22Rv1 (cell line): Measurements from ENCODE around the gene UBXN11.

Experiments used
- H3K27ac ChIP-seq: fragments of 450-650 bp; 2 replicates; pipeline ENCODE4 v1.5.1; 2017
- CTCF ChIP-seq: fragments of 450-650 bp; IDR thresholded peaks from 2 replicates; pipeline ENCODE4 v1.5.1; 2017; ENCODE audit warnings: mild to moderate bottlenecking
- ZFX ChIP-seq: fragments of 450-650 bp; IDR thresholded peaks from 2 replicates; pipeline ENCODE4 v1.6.1; 2017; ENCODE audit warnings: antibody characterized with exemption, borderline replicate concordance

Gene UBXN11

GRCh38 chr1:26282401-26282918 is 24.0 kb downstream of the UBXN11 start:
- peak overlapping the region; percentile 20; the same call in 1 of the 2 replicates for H3K27ac ChIP-seq
- TF ChIP-seq CTCF (no peak), ZFX (no peak)

- TF ChIP-seq ZFX: no peak
- no peak for TF ChIP-seq CTCF
- H3K27ac ChIP-seq: peak overlapping the region; percentile 91
These were observed 24.5 kb downstream of the UBXN11 start for GRCh38 chr1:26281971-26282370.

GRCh38 chr1:26281091-26281958 is 25.1 kb downstream of the UBXN11 start:
- H3K27ac ChIP-seq: peak overlapping the region; percentile 91
- TF ChIP-seq ZFX (no peak), CTCF (no peak)

- no peak for TF ChIP-seq ZFX
- no peak for TF ChIP-seq CTCF
These were observed 25.9 kb downstream of the UBXN11 start for GRCh38 chr1:26280333-26281042.

GRCh38 chr1:26279456-26280332 is 26.7 kb downstream of the UBXN11 start, which contains the start of gene SH3BGRL3:
Gene SH3BGRL3 (plus strand): TSS chr1:26280086. CDS start chr1:26280156, 70 bp downstream.
- peak within 1 kb of the TSS; percentile 91 for H3K27ac ChIP-seq
- TF ChIP-seq ZFX (no peak), CTCF (peak; percentile 83)

More at GRCh38 chr1:26280333-26281042, 25.9 kb downstream of the UBXN11 start:
- H3K27ac ChIP-seq: peak overlapping the region; percentile 91

- TF ChIP-seq ZFX (no peak), CTCF (no peak)
- peak overlapping the region; percentile 91 for H3K27ac ChIP-seq
These were observed 27.5 kb downstream of the UBXN11 start for GRCh38 chr1:26278724-26279455.
